GM23338 (cell line): ENCODE results near the gene RASEF. TPM values are rescaled to one million over a fixed set of nuclear protein-coding genes. Genes with fewer than 3 reads are reported as not detected.

Experiments used
- CREB1 ChIP-seq: fragments of 250-450 bp; sonication (Bioruptor Pico); IDR thresholded peaks from 2 replicates; pipeline ENCODE4 v1.5.0; 2020; ENCODE audit warnings: low read depth, mild to moderate bottlenecking, moderate library complexity
- CTCF ChIP-seq, 2 experiments: fragments of 200-600 bp in 1 of 2; sonication (generic) in 1 of 2; conservative IDR thresholded peaks; 2 replicates each; pipeline versions ENCODE4 v1.5.1 to v1.6.1; 2016 to 2017; ENCODE audit warnings: antibody characterized with exemption in 2 of 2, low read depth in 2 of 2, mild to moderate bottlenecking in 2 of 2, moderate library complexity in 1 of 2
- EZH2 ChIP-seq: fragments of 200-600 bp; sonication (generic); IDR thresholded peaks from one replicate; pipeline ENCODE4 v1.8.0; 2017; ENCODE audit warnings: antibody characterized with exemption, mild to moderate bottlenecking, low read depth; ENCODE audit not compliant: unreplicated experiment
- EZH2phosphoT487 ChIP-seq: fragments of 200-600 bp; sonication (generic); IDR thresholded peaks from one replicate; pipeline ENCODE4 v1.8.1; 2018; ENCODE audit warnings: antibody characterized with exemption; ENCODE audit not compliant: unreplicated experiment
- POLR2AphosphoS5 ChIP-seq: IDR thresholded peaks from 2 replicates; pipeline ENCODE4 v1.6.1; 2016; ENCODE audit warnings: antibody characterized with exemption, low read depth
- STAT1 ChIP-seq: IDR thresholded peaks from one replicate; pipeline ENCODE4 v1.6.1; 2016; ENCODE audit warnings: antibody characterized with exemption; ENCODE audit not compliant: unreplicated experiment
- ZNF114 ChIP-seq: fragments of 250-450 bp; sonication (Bioruptor Pico); IDR thresholded peaks from 2 replicates; pipeline ENCODE4 v1.5.0; 2020; ENCODE audit warnings: mild to moderate bottlenecking, moderate library complexity
- ZNF331 ChIP-seq: fragments of 250-450 bp; sonication (Bioruptor Pico); IDR thresholded peaks from 2 replicates; pipeline ENCODE4 v1.5.0; 2020; ENCODE audit warnings: low read depth, mild to moderate bottlenecking, moderate library complexity
- ZNF462 ChIP-seq: fragments of 250-450 bp; sonication (Bioruptor Pico); IDR thresholded peaks from 2 replicates; pipeline ENCODE4 v1.5.0; 2020; ENCODE audit warnings: mild to moderate bottlenecking, moderate library complexity
- polyA plus RNA-seq: library from polyadenylated mRNA; unstranded; fragments of >200 nt; fragmentation: Nextera tagmentation; extraction: Ambion mirVana; gene quantifications from 2 replicates; pipeline ENCODE4 v1.2.1, GENCODE V29; 2016
- total RNA-seq: library from RNA; depleted of rRNA; stranded (reverse); fragments of >200 nt; shearing (Covaris generic); gene quantifications from 2 replicates; pipeline ENCODE4 v1.2.3, GENCODE V29; 2014

Gene RASEF
- total and polyA plus RNA-seq, 2 experiments from 2014 or later = 3.6 to 10.4 TPM

GRCh38 chr9:82930116-82930515 is 132.8 kb downstream of the RASEF start (continued):
- TF ChIP-seq ZNF462 (CRISPR knock-in tag) (no peak), POLR2AphosphoS5 (no peak), EZH2phosphoT487 (no peak), STAT1 (no peak), CTCF (conservative IDR thresholded peaks at IDR 0.05; ENCODE audit: low read depth in 2 of 2) (no peak), EZH2 (no peak), ZNF114 (CRISPR knock-in tag) (no peak), ZNF331 (no peak), CREB1 (CRISPR knock-in tag) (no peak)
